ENCODE data around the gene NKAIN1. TPM values are rescaled to one million over a fixed set of nuclear protein-coding genes. Genes with fewer than 3 reads are reported as not detected.

Gene NKAIN1
- total and polyA plus RNA-seq, 2 donors = 0.23 to 1.1 TPM

DNA sequence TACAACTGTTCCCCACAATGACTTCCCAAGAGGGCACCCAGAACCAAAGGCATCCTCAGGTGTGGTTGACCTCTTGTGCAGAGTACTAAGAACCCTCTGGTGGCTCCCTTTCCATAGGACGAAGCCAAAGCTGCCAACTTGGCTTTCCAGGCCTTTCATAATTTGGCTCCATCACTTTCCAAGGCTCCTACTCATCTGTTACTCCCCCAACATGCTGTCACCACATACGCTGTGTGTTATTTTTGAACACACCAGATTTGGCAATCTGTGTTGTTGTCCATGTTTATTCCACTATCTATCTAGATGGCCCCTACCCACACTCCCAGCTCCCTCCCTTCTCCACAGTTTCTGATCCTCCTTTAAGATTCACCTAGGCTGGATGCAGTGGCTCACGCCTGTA is 10.2 kb upstream of the NKAIN1 start:
- 87% methylated on average over 3 of the region's 3 CpGs for WGBS
- Histone ChIP-seq H3K4me3 (ENCODE audit: low read depth, low read length) (no peak overlapping the region), H3K27ac (ENCODE audit: low read depth) (no peak overlapping the region), H3K4me1 (ENCODE audit: insufficient read depth) (no peaks in the 10 kb centered on the region), H3K36me3 (ENCODE audit: insufficient read depth) (no peaks in the 10 kb centered on the region)
- no peak for DNase-seq (ENCODE audit: extremely low spot score)

- no peak overlapping the region for H3K4me3 ChIP-seq (ENCODE audit: low read depth, low read length)
- no peak overlapping the region for H3K27ac ChIP-seq (ENCODE audit: low read depth)
- H3K4me1 ChIP-seq (ENCODE audit: insufficient read depth) = no peaks in the 10 kb centered on the region
- WGBS = 94% methylated on average over 4 of the region's 4 CpGs
- H3K36me3 ChIP-seq (ENCODE audit: insufficient read depth) = no peaks in the 10 kb centered on the region
- DNase-seq (ENCODE audit: extremely low spot score) = no peak
These were observed 8.6 kb upstream of the NKAIN1 start for GRCh38 chr1:31248276-31248675.

DNA sequence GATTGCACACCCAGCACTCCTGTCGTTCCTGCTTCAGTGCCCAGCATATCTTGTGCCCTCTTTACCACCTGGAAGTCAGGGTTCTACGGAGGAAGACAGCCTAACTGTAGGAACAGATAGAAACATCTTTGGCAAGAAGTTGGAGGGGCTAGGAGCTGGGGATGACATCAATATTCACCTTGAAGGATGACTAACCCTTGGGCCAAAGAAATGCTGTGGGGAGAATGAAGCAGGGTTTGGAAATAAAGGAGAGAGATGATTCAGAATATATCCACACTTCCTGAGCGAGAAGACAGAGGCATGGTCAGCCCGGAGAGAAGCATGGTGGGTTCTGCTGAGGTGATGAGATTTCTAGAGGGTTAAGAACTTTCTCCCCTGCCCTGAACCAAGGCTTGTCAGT is 4.6 kb upstream of the NKAIN1 start:
- no peak overlapping the region for H3K27ac ChIP-seq (ENCODE audit: low read depth)
- no peak for DNase-seq (ENCODE audit: extremely low spot score)
- no peaks in the 10 kb centered on the region for H3K4me1 ChIP-seq (ENCODE audit: insufficient read depth)
- WGBS = 74% methylated on average over 4 of the region's 4 CpGs
- H3K4me3 ChIP-seq (ENCODE audit: low read depth, low read length) = no peak overlapping the region
- no peaks in the 10 kb centered on the region for H3K36me3 ChIP-seq (ENCODE audit: insufficient read depth)

GRCh38 chr1:31243501-31244286 is 4.0 kb upstream of the NKAIN1 start:
- WGBS = 56% methylated on average over 10 of the region's 10 CpGs
- DNase-seq (ENCODE audit: extremely low spot score) = no peak
- no peak overlapping the region for H3K4me3 ChIP-seq (ENCODE audit: low read depth, low read length)
- H3K27ac ChIP-seq (ENCODE audit: low read depth) = no peak overlapping the region
- H3K36me3 ChIP-seq (ENCODE audit: insufficient read depth) = no peaks in the 10 kb centered on the region
- no peaks in the 10 kb centered on the region for H3K4me1 ChIP-seq (ENCODE audit: insufficient read depth)

- no peaks in the 10 kb centered on the region for H3K4me1 ChIP-seq (ENCODE audit: insufficient read depth)
- H3K36me3 ChIP-seq (ENCODE audit: insufficient read depth) = no peaks in the 10 kb centered on the region
- no peak overlapping the region for H3K27ac ChIP-seq (ENCODE audit: low read depth)
- 66% methylated on average over 8 of the region's 8 CpGs for WGBS
- DNase-seq (ENCODE audit: extremely low spot score) = no peak
- H3K4me3 ChIP-seq (ENCODE audit: low read depth, low read length) = no peak overlapping the region
These were observed 1.6 kb upstream of the NKAIN1 start for GRCh38 chr1:31241321-31241720.

DNA sequence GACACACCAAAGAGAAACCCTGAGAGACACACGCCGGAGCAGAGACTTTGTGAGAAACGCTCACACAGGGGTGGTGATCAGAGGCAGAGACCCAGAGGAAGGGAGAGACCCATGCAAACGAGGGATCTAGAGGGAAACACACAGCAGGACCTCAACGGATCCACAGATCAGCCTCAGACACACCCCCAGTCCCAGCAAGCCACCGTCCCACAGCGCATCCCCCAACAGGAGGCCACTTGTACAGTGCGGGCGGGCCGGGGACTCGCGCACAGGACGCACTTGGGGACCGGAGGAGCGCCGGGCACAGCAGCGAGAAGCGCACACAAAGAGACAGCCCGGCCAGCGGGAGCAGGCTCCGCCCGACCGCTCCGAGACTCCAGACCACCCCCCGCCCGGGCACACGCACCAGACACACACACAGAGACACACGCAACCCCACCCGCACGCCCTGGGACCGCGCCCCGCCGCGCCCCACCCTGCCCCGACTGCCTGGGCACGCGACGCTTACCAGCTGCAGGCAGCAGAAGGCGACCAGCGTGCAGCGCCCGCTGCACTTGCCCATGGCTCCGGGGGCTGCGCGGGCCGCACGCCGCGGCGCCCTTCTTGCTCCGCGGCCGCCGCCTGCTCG is 587 bp downstream of the NKAIN1 start:
- DNase-seq (ENCODE audit: extremely low spot score) = no peak
- 1% methylated on average over 56 of the region's 56 CpGs for WGBS
- Histone ChIP-seq H3K36me3 (ENCODE audit: insufficient read depth) (no peaks in the 10 kb centered on the region), H3K4me3 (ENCODE audit: low read depth, low read length) (peak overlapping the region; percentile 28), H3K27ac (ENCODE audit: low read depth) (no peak overlapping the region), H3K4me1 (ENCODE audit: insufficient read depth) (no peaks in the 10 kb centered on the region)

- 27% methylated on average over 4 of the region's 4 CpGs for WGBS
- Histone ChIP-seq H3K27ac (ENCODE audit: low read depth) (no peak overlapping the region), H3K4me3 (ENCODE audit: low read depth, low read length) (no peak overlapping the region)
These were observed 1.1 kb downstream of the NKAIN1 start for GRCh38 chr1:31238612-31238985.

DNA sequence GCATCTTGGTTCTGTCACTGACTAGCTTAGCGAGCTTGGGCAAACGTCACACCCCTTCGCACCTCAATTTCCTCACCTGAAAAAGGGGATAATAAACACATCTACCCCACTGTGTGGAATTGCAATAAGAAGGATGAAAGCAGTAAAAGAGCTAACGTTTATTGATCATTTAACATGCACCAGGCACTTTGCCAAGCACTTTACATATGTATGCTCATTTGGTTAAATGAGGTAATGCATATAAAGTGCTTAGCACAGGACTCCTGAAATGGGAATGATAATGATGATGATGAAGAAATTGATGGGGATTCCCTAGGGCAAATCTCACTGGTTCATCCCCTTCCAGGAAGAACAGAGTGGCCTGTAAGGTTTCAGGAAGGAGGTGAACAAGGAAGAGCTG is 4.8 kb downstream of the NKAIN1 start:
- WGBS = 50% methylated on average over 4 of the region's 4 CpGs
- Histone ChIP-seq H3K27ac (ENCODE audit: low read depth) (no peak overlapping the region), H3K36me3 (ENCODE audit: insufficient read depth) (no peaks in the 10 kb centered on the region), H3K4me3 (ENCODE audit: low read depth, low read length) (no peak overlapping the region), H3K4me1 (ENCODE audit: insufficient read depth) (no peaks in the 10 kb centered on the region)
- DNase-seq (ENCODE audit: extremely low spot score) = no peak

More at GRCh38 chr1:31238612-31238985, 1.1 kb downstream of the NKAIN1 start:
- no peak for DNase-seq (ENCODE audit: extremely low spot score)
- no peaks in the 10 kb centered on the region for H3K36me3 ChIP-seq (ENCODE audit: insufficient read depth)
- no peaks in the 10 kb centered on the region for H3K4me1 ChIP-seq (ENCODE audit: insufficient read depth)

DNA sequence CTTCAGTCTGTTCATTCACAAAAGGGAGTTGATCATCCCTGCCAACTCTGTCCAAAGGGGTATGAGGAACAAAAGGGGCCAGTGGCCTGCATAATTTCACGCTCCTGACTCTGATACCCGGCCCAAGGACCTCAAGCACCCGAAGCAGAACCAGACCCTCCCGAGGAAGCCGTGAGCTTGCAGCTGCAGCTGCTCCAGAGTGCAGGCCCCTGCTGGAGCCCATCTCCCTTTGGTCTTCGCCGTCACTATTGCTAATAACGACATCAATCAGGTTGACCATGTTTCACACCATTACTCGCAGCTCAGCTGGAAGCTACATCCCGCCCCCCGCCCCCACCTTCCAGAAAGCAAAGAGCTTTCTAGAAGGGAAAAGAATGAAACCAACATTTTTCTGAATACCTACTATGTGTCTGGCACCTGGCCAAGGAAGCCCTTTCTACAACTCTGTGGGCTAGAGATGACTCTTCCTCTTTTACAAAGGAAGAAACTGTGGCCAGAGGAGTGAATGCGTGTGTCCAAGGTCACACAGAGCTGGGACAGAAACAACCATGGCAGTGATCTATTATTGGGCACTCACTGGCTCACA is 5.5 kb downstream of the NKAIN1 start:
- WGBS = 66% methylated on average over 12 of the region's 12 CpGs
- H3K4me3 ChIP-seq (ENCODE audit: low read depth, low read length) = no peak overlapping the region
- no peaks in the 10 kb centered on the region for H3K36me3 ChIP-seq (ENCODE audit: insufficient read depth)
- no peaks in the 10 kb centered on the region for H3K4me1 ChIP-seq (ENCODE audit: insufficient read depth)
- H3K27ac ChIP-seq (ENCODE audit: low read depth) = no peak overlapping the region
- no peak for DNase-seq (ENCODE audit: extremely low spot score)

GRCh38 chr1:31232689-31233088 is 7.0 kb downstream of the NKAIN1 start:
- DNase-seq (ENCODE audit: extremely low spot score) = no peak
- Histone ChIP-seq H3K4me3 (ENCODE audit: low read depth, low read length) (no peak overlapping the region), H3K4me1 (ENCODE audit: insufficient read depth) (no peaks in the 10 kb centered on the region), H3K36me3 (ENCODE audit: insufficient read depth) (no peaks in the 10 kb centered on the region), H3K27ac (ENCODE audit: low read depth) (no peak overlapping the region)
- WGBS = 95% methylated on average over 2 of the region's 2 CpGs

- Histone ChIP-seq H3K36me3 (ENCODE audit: insufficient read depth) (no peaks in the 10 kb centered on the region), H3K4me1 (ENCODE audit: insufficient read depth) (no peaks in the 10 kb centered on the region), H3K27ac (ENCODE audit: low read depth) (no peak overlapping the region), H3K4me3 (ENCODE audit: low read depth, low read length) (no peak overlapping the region)
- no peak for DNase-seq (ENCODE audit: extremely low spot score)
- 94% methylated on average over 5 of the region's 5 CpGs for WGBS
These were observed 7.9 kb downstream of the NKAIN1 start for GRCh38 chr1:31231802-31232201.

DNA sequence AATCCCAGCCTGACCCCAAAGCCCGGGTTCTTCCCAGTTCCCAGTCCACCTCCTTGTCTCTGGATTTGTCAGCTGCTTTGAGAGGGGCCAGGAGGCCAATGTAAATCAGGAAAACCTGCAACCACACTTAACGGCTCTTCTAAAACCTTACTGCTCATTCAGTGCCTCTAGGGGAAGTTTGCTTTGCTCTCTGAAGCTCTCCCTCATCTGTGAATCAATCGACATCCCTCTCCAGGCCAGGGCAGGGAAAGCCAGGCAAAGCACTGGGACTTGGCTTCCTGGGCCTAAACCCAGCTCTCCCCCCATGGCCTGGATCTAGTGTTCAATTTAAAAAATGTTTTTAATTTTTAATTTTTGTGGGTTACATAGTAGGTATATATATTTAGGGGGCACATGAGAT is 9.3 kb downstream of the NKAIN1 start:
- 55% methylated on average over 3 of the region's 3 CpGs for WGBS
- Histone ChIP-seq H3K4me1 (ENCODE audit: insufficient read depth) (no peaks in the 10 kb centered on the region), H3K4me3 (ENCODE audit: low read depth, low read length) (no peak overlapping the region), H3K27ac (ENCODE audit: low read depth) (no peak overlapping the region), H3K36me3 (ENCODE audit: insufficient read depth) (no peaks in the 10 kb centered on the region)
- DNase-seq (ENCODE audit: extremely low spot score) = no peak

DNA sequence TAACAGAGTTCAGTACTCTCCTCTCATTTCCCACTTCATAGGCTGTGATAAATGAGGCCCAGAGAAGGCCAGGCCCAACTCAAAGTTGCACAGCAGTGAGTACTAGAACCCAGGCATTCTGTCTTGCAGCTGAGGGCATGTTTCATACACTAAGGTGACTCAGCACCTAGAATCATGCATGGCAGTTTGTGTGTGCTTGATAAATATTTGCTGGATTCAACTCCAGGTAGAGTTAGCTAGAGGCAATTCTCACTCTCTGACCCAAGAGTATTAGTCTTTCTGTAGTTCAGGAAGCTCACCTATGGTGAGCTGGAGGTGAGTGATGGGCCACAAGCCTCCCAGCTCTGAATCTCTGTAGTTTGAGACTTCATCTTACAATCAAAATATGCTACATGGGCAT is 10.7 kb downstream of the NKAIN1 start:
- H3K36me3 ChIP-seq (ENCODE audit: insufficient read depth) = no peaks in the 10 kb centered on the region
- H3K27ac ChIP-seq (ENCODE audit: low read depth) = no peak overlapping the region
- no peak overlapping the region for H3K4me3 ChIP-seq (ENCODE audit: low read depth, low read length)
- DNase-seq (ENCODE audit: extremely low spot score) = no peak
- H3K4me1 ChIP-seq (ENCODE audit: insufficient read depth) = no peaks in the 10 kb centered on the region

DNA sequence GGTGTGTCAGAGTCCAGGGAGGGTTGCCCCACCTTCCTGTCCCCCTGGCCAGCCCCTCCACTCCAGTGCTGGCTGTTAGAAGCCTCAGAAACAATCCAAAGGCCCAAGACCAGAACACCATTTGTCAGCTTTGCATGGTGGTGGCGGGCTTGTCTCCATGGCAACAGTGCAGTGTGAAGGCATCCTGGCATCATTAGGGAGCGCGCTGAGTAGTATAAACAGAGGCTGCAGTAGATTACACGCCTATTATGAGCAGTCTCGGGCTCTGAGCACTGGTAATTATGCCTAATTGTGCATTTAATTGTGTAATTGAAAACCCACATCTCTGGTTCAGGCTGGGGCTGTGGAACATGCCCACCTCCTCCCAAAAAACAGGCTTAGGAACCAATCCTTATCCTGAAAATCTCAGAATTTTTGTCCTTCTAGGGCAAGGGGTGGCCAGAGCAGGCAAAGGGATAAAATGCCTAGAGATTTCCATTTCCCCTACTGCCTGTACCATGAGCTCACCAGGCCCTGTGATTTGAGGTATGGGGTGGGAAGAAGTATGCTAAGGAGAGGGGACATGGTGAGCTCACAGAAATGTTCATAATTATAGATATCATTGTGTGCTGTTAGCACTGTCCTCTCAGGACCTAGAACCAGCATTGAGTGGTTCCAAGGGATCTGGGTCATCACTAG is 11.7 kb downstream of the NKAIN1 start:
- no peaks in the 10 kb centered on the region for H3K36me3 ChIP-seq (ENCODE audit: insufficient read depth)
- WGBS = 59% methylated on average over 5 of the region's 5 CpGs

More for the DNA sequence above, 11.7 kb downstream of the NKAIN1 start:
- Histone ChIP-seq H3K4me3 (ENCODE audit: low read depth, low read length) (no peak overlapping the region), H3K27ac (ENCODE audit: low read depth) (no peak overlapping the region), H3K4me1 (ENCODE audit: insufficient read depth) (no peaks in the 10 kb centered on the region)
- no peak for DNase-seq (ENCODE audit: extremely low spot score)
